ENCODE results near the gene NBAS. TPM values are rescaled to one million over a fixed set of nuclear protein-coding genes. Genes with fewer than 3 reads are reported as not detected.

NBAS gene
- total and polyA plus RNA-seq, 2 donors (not counting 3 experiments of a cell fraction or from before 2014, with no cell fraction given), result 29.4 to 43.0 TPM

GRCh38 chr2:15365411-15365810 lies 195.7 kb downstream of the NBAS start:
- Histone ChIP-seq H2AFZ (ENCODE audit: low read depth, low read length) (no peak overlapping the region), H3K9me1 (replicated peaks; ENCODE audit: control insufficient read depth, extremely low read depth, insufficient read depth, low read length) (no peaks in the 10 kb centered on the region), H4K20me1 (replicated peaks; ENCODE audit: control insufficient read depth, extremely low read depth, insufficient read depth, low read length) (no peaks in the 10 kb centered on the region), H3K4me1 (ENCODE audit: control insufficient read depth, extremely low read depth, insufficient read depth, low read length) (peaks cover 7% of the 10 kb centered on the region), H3K9me3 (replicated peaks; ENCODE audit: control insufficient read depth, insufficient read depth, low read length) (no peaks in the 10 kb centered on the region), H3K4me3 (replicated peaks in 1 of 3; ENCODE audit: insufficient read depth in 1 of 3, low read depth in 1 of 3, low read length in 3 of 3) (no peak overlapping the region), H3K4me2 (ENCODE audit: insufficient read depth, low read length) (no peak overlapping the region), H3K36me3 (ENCODE audit: control insufficient read depth in 2 of 2, extremely low read depth in 1 of 2, insufficient read depth in 2 of 2, low read length in 2 of 2) (no peaks in the 10 kb centered on the region), H3K79me2 (ENCODE audit: control insufficient read depth, insufficient read depth, low read length) (no peaks in the 10 kb centered on the region), H3K9ac (replicated peaks; ENCODE audit: extremely low read depth, insufficient read depth, low read length) (no peak overlapping the region), H3K27me3 (ENCODE audit: control insufficient read depth in 2 of 2, insufficient read depth in 2 of 2, low read length in 2 of 2) (no peaks in the 10 kb centered on the region), H3K27ac (ENCODE audit: insufficient read depth, low read depth, low read length) (no peak overlapping the region)
- DNase-seq (ENCODE audit: low read depth, low spot score) (no peak), FAIRE-seq (no peak)
- ChIA-PET CTCF (interaction anchor here (1.3 kb wide), 1 partner anchor 11 kb away, joined by 3 read pairs; no protein-coding TSS in a partner anchor), POLR2A (no interaction called here)
- TF ChIP-seq POLR2AphosphoS5 (IDR thresholded peaks at IDR 0.05; ENCODE audit: insufficient read depth, low read depth, low read length), result no peak
- no peak for TF ChIP-seq JUN (IDR thresholded peaks at IDR 0.05; ENCODE audit: borderline replicate concordance, insufficient read depth, insufficient read length, low read depth)
- no peak for TF ChIP-seq MYC (IDR thresholded peaks at IDR 0.05; ENCODE audit: low read depth, low read length)
- no peak for TF ChIP-seq POLR2A (IDR thresholded peaks at IDR 0.05; ENCODE audit: low read depth, low read length)
- no peak for TF ChIP-seq FOS (IDR thresholded peaks at IDR 0.05; ENCODE audit: borderline replicate concordance, insufficient read depth, low read length)
- TF ChIP-seq GATA2 (IDR thresholded peaks at IDR 0.05; ENCODE audit: insufficient read depth, insufficient read length, low read depth, low read length), result no peak
- TF ChIP-seq CTCF (IDR thresholded peaks at IDR 0.05; ENCODE audit: extremely low read depth in 1 of 2, insufficient read depth in 1 of 2, low read depth in 1 of 2, low read length in 2 of 2), result no peak
- TF ChIP-seq EZH2 (IDR thresholded peaks at IDR 0.05; ENCODE audit: borderline replicate concordance, low read depth, low read length, severe bottlenecking), result no peak
- no peak for TF ChIP-seq MAX (IDR thresholded peaks at IDR 0.05; ENCODE audit: insufficient read depth, insufficient read length)
- dilution Hi-C loops (cut with MboI; ENCODE audit: extremely low pct_ligation_motif_present, low sequenced_read_pairs), result no loop called here
- no TSS peak for BruUV-seq (replicated peaks)
- intact Hi-C loops (cut with micrococcal nuclease), result no loop called here

Data from endothelial cell of umbilical vein (primary cell).